Trophoblast cell (in vitro differentiated cells and primary cell): ENCODE measurements around the gene STARD13.

Experiments
- DNase-seq, 2 donors: peaks; one replicate each; pipeline ENCODE4 v3.0.0-alpha.2; 2016
- H2AFZ ChIP-seq: 2 replicates; pipeline ENCODE4 v1.6.1; 2013; ENCODE audit warnings: low read length, moderate library complexity, mild to moderate bottlenecking; ENCODE audit not compliant: insufficient read depth, poor library complexity
- H2AK5ac ChIP-seq: 2 replicates; pipeline ENCODE4 v1.6.1; 2013; ENCODE audit warnings: mild to moderate bottlenecking, low read length
- H2BK120ac ChIP-seq: 2 replicates; pipeline ENCODE4 v1.6.1; 2013; ENCODE audit warnings: low read length, mild to moderate bottlenecking, moderate library complexity; ENCODE audit not compliant: insufficient read depth, poor library complexity
- H2BK12ac ChIP-seq: 2 replicates; pipeline ENCODE4 v1.6.1; 2013; ENCODE audit warnings: mild to moderate bottlenecking, low read length, moderate library complexity
- H2BK5ac ChIP-seq: 2 replicates; pipeline ENCODE4 v1.6.1; 2013; ENCODE audit warnings: low read length, low read depth, moderate library complexity, mild to moderate bottlenecking; ENCODE audit not compliant: poor library complexity
- H3K14ac ChIP-seq: 2 replicates; pipeline ENCODE4 v1.6.1; 2013; ENCODE audit warnings: mild to moderate bottlenecking, low read length
- H3K18ac ChIP-seq: 2 replicates; pipeline ENCODE4 v1.6.1; 2013; ENCODE audit warnings: mild to moderate bottlenecking, low read length
- H3K23ac ChIP-seq: 2 replicates; pipeline ENCODE4 v1.6.1; 2013; ENCODE audit warnings: low read length
- H3K27ac ChIP-seq: 2 replicates; pipeline ENCODE4 v1.5.1; 2013; ENCODE audit warnings: low read depth, mild to moderate bottlenecking, inconsistent platforms, low read length, moderate library complexity
- H3K27me3 ChIP-seq: 2 replicates; pipeline ENCODE4 v1.6.1; 2013; ENCODE audit warnings: inconsistent platforms, mild to moderate bottlenecking, low read length, moderate library complexity; ENCODE audit not compliant: insufficient read depth
- H3K36me3 ChIP-seq, 2 experiments: 1 replicate in 1 of 2; 2 replicates in 1 of 2; pipeline ENCODE4 v1.6.1; 2013; ENCODE audit warnings: low read length in 2 of 2, mild to moderate bottlenecking in 2 of 2, moderate library complexity in 1 of 2; ENCODE audit not compliant: insufficient read depth in 2 of 2, control insufficient read depth in 1 of 2
- H3K4ac ChIP-seq: 2 replicates; pipeline ENCODE4 v1.6.1; 2013; ENCODE audit warnings: low read depth, mild to moderate bottlenecking, low read length, moderate library complexity
- H3K4me1 ChIP-seq, 2 experiments: 1 replicate in 1 of 2; 2 replicates in 1 of 2; pipeline ENCODE4 v1.6.1; 2013; ENCODE audit warnings: low read length in 2 of 2, mild to moderate bottlenecking in 2 of 2, moderate library complexity in 1 of 2; ENCODE audit not compliant: insufficient read depth in 2 of 2, control insufficient read depth in 1 of 2
- H3K4me2 ChIP-seq: 2 replicates; pipeline ENCODE4 v1.6.1; 2013; ENCODE audit warnings: inconsistent platforms, mild to moderate bottlenecking, low read length, moderate library complexity
- H3K4me3 ChIP-seq: 2 replicates; pipeline ENCODE4 v1.5.1; 2013; ENCODE audit warnings: mild to moderate bottlenecking, low read depth, low read length, inconsistent platforms
- H3K79me1 ChIP-seq: one replicate; pipeline ENCODE4 v1.6.1; 2013; ENCODE audit warnings: low read length
- H3K79me2 ChIP-seq: 2 replicates; pipeline ENCODE4 v1.6.1; 2013; ENCODE audit warnings: low read length, mild to moderate bottlenecking; ENCODE audit not compliant: control insufficient read depth, insufficient read depth, poor library complexity
- H3K9ac ChIP-seq: 2 replicates; pipeline ENCODE4 v1.6.1; 2013; ENCODE audit warnings: mild to moderate bottlenecking, low read length
- H3K9me3 ChIP-seq: 2 replicates; pipeline ENCODE4 v1.6.1; 2013; ENCODE audit warnings: low read depth, mild to moderate bottlenecking, control low read depth, inconsistent platforms, low read length; ENCODE audit not compliant: insufficient read depth
- H4K12ac ChIP-seq: 2 replicates; pipeline ENCODE4 v1.6.1; 2013; ENCODE audit warnings: low read depth, mild to moderate bottlenecking, low read length, moderate library complexity
- H4K8ac ChIP-seq: 2 replicates; pipeline ENCODE4 v1.6.1; 2013; ENCODE audit warnings: low read depth, mild to moderate bottlenecking, low read length, moderate library complexity
- H4K91ac ChIP-seq: one replicate; pipeline ENCODE4 v1.6.1; 2013; ENCODE audit warnings: low read depth, mild to moderate bottlenecking, low read length, moderate library complexity
- WGBS: extraction: QIAGEN DNeasy Blood & Tissue Kit; methylation state at CpG from one replicate; pipeline ENCODE4 v1.1.7; 2013; ENCODE audit warnings: missing lambda C conversion rate; ENCODE audit not compliant: insufficient read length, insufficient coverage; ENCODE audit errors: extremely low coverage; 5-methylcytosine and 5-hydroxymethylcytosine counted together

STARD13 gene

DNA sequence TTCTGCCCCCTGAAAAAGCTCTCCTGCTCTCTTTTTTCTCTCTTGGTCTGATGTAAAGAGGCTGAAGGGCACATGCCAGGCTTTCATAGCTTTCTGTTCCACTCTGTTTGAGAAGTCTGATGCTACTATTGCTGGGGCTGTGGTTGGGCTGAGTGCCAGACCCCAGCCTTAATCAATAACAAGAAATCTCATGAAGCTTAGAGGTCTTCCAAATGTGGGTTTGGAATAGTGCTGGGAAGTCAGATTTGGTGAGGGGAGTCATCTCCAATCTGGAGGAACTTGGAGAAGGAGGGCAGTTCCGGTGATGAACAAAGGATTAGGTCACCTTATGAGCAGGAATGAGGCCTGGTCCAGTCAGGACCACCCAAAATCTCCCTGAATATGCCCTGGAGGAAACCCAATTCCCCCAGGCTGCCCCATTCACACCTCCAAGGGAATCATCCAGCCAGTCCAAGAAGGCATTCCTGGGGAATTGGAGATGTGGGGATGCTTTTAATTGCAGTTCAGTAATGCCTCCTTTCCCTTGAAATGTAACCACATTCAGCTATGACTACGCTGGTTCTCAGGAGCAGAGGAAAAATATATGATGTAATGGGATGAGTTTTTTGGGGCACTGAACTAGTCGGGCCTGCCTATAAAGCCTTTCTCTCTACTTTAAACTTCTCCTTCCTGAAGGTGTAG, 102.0 kb downstream of the STARD13 start:
- H3K4ac ChIP-seq = no peak overlapping the region
- H3K4me1 ChIP-seq = peaks cover 4 to 15% of the 10 kb centered on the region in 2 experiments
- no peak overlapping the region for H4K8ac ChIP-seq
- no peak overlapping the region for H2BK5ac ChIP-seq
- H3K9ac ChIP-seq = no peak overlapping the region
- H3K79me2 ChIP-seq = no peaks in the 10 kb centered on the region
- H2AFZ ChIP-seq = no peak overlapping the region
- no peak overlapping the region for H3K14ac ChIP-seq
- no peak for DNase-seq
- H3K79me1 ChIP-seq = peaks cover 2% of the 10 kb centered on the region
- no peaks in the 10 kb centered on the region for H3K27me3 ChIP-seq
- no peaks in the 10 kb centered on the region for H3K9me3 ChIP-seq
- no peak overlapping the region for H3K23ac ChIP-seq
- no peak overlapping the region for H3K18ac ChIP-seq
- no CpG with 5 or more reads among the region's 3 CpGs for WGBS
- H2AK5ac ChIP-seq = no peak overlapping the region
- H4K12ac ChIP-seq = no peak overlapping the region
- H4K91ac ChIP-seq = no peak overlapping the region
- no peak overlapping the region for H2BK120ac ChIP-seq
- H2BK12ac ChIP-seq = no peak overlapping the region
- H3K4me2 ChIP-seq = no peak overlapping the region
- H3K36me3 ChIP-seq = peaks cover 0 to 5% of the 10 kb centered on the region in 2 experiments
- H3K4me3 ChIP-seq = no peak overlapping the region
- H3K27ac ChIP-seq = no peak overlapping the region

DNA sequence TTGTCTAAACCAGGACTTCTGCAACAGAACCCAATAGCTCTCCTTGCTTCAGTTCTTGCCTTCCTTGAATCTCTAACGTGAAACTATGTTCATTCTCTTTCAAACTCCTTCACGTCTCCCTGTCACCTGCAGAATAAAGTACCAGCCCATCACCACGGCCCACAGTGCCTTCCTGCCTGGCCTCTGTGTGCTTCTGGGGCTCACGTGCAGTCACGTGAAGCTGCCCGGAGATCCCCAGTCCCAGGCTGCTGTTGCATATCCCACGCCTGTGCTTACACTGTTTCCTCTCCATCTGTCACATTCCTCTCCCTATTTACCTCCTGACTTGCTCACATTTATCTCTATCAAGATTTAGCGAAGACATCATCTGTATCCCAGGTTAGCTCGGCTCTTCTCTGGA, 102.8 kb downstream of the STARD13 start:
- H3K9me3 ChIP-seq = no peaks in the 10 kb centered on the region
- H3K36me3 ChIP-seq = peaks cover 0 to 5% of the 10 kb centered on the region in 2 experiments
- no peak overlapping the region for H2BK12ac ChIP-seq
- H3K4me2 ChIP-seq = no peak overlapping the region
- no peak overlapping the region for H3K9ac ChIP-seq
- H3K4me3 ChIP-seq = no peak overlapping the region
- DNase-seq = no peak
- no peak overlapping the region for H2BK120ac ChIP-seq
- no peak overlapping the region for H4K91ac ChIP-seq
- no peak overlapping the region for H3K18ac ChIP-seq
- H3K79me1 ChIP-seq = peaks cover 2% of the 10 kb centered on the region
- no peak overlapping the region for H2AK5ac ChIP-seq
- no peak overlapping the region for H3K27ac ChIP-seq
- no peak overlapping the region for H2AFZ ChIP-seq
- no peak overlapping the region for H4K8ac ChIP-seq
- peaks cover 4 to 15% of the 10 kb centered on the region in 2 experiments for H3K4me1 ChIP-seq
- H3K27me3 ChIP-seq = no peaks in the 10 kb centered on the region
- H3K14ac ChIP-seq = no peak overlapping the region
- H2BK5ac ChIP-seq = no peak overlapping the region
- WGBS = no CpG with 5 or more reads among the region's 9 CpGs
- no peak overlapping the region for H3K4ac ChIP-seq
- H4K12ac ChIP-seq = no peak overlapping the region
- H3K23ac ChIP-seq = no peak overlapping the region
- no peaks in the 10 kb centered on the region for H3K79me2 ChIP-seq

DNA sequence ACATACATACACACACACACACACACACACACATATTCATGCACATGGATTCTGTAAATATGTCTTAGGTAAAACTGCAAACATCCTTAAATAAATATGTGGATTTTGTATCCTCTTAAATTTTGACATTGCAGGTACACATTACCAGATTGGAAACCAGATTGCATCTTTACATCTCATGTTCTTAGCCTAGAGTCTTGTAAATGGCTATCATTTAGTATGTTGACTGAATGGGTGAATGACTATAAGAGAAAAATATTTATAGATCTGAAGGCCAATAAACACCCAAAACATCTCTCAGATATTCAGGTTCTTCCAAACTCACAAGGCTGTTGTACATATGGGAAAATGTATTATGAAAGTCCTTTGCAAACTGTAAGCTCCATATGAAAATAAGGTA, 104.3 kb downstream of the STARD13 start:
- no peak overlapping the region for H3K23ac ChIP-seq
- no peak overlapping the region for H3K27ac ChIP-seq
- H3K9me3 ChIP-seq = no peaks in the 10 kb centered on the region
- no peak overlapping the region for H4K8ac ChIP-seq
- peaks cover 4 to 10% of the 10 kb centered on the region in 2 experiments for H3K4me1 ChIP-seq
- peaks cover 0 to 5% of the 10 kb centered on the region in 2 experiments for H3K36me3 ChIP-seq
- H3K4me2 ChIP-seq = no peak overlapping the region
- no peak overlapping the region for H4K91ac ChIP-seq
- no peaks in the 10 kb centered on the region for H3K27me3 ChIP-seq
- no peak overlapping the region for H2BK120ac ChIP-seq
- H3K9ac ChIP-seq = no peak overlapping the region
- no peak overlapping the region for H2AK5ac ChIP-seq
- no peak overlapping the region for H2AFZ ChIP-seq
- no peak overlapping the region for H3K4ac ChIP-seq
- H3K18ac ChIP-seq = no peak overlapping the region
- no peak overlapping the region for H4K12ac ChIP-seq
- DNase-seq = no peak
- H3K4me3 ChIP-seq = no peak overlapping the region
- H3K79me1 ChIP-seq = peaks cover 2% of the 10 kb centered on the region
- H3K79me2 ChIP-seq = no peaks in the 10 kb centered on the region
- no peak overlapping the region for H2BK12ac ChIP-seq
- no peak overlapping the region for H2BK5ac ChIP-seq
- no peak overlapping the region for H3K14ac ChIP-seq

DNA sequence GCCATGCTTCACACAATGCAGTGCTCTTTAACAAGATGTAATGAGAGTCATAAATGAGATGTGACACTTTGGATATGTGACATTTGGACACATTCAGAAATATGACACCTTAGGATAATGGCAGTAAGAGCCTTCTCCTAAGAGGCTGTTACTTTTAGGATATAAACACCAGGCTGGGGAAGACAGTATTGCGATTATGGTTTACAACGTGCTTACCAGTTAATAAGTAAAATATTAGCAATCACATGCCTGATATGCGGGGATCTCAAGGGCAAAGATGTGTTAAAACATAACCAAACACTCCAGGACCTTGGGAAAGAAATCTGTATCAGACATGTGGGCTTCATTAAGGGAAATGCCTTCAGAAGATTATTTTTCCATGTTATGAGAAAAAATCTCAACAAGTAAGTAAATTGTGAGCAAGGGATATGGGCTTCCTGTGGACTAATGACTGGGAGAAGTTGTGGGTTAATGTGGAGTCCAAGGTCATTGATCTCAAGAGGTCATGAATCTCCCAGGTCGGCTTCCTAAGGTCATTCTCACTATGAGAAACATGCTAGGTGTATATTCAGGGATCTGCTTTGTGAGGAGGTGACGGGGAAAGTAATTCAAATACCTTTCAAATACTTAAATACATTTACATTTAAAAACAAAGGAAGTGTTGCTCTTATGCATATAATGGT, 105.3 kb downstream of the STARD13 start:
- H3K9me3 ChIP-seq = no peaks in the 10 kb centered on the region
- no peak overlapping the region for H2BK5ac ChIP-seq
- H4K12ac ChIP-seq = no peak overlapping the region
- H3K18ac ChIP-seq = no peak overlapping the region
- no peaks in the 10 kb centered on the region for H3K79me2 ChIP-seq
- no peak overlapping the region for H3K14ac ChIP-seq
- no peak overlapping the region for H3K23ac ChIP-seq
- H3K4me1 ChIP-seq = peaks cover 0 to 4% of the 10 kb centered on the region in 2 experiments
- H2AK5ac ChIP-seq = no peak overlapping the region
- no peak overlapping the region for H2AFZ ChIP-seq
- H2BK12ac ChIP-seq = no peak overlapping the region
- H3K79me1 ChIP-seq = no peaks in the 10 kb centered on the region
- H3K27me3 ChIP-seq = no peaks in the 10 kb centered on the region
- H3K4me3 ChIP-seq = no peak overlapping the region
- H3K4ac ChIP-seq = no peak overlapping the region
- no peak overlapping the region for H3K4me2 ChIP-seq
- no peak overlapping the region for H2BK120ac ChIP-seq
- H3K27ac ChIP-seq = no peak overlapping the region
- DNase-seq = no peak
- no peak overlapping the region for H4K91ac ChIP-seq
- no peak overlapping the region for H4K8ac ChIP-seq
- WGBS = no CpG with 5 or more reads among the region's 5 CpGs
- no peak overlapping the region for H3K9ac ChIP-seq
- peaks cover 0 to 4% of the 10 kb centered on the region in 2 experiments for H3K36me3 ChIP-seq
